D721Med (cell line): Measurements from ENCODE around the gene MVB12B.

ENCODE experiments used
- DNase-seq: peaks from one replicate; pipeline ENCODE4 v3.0.0; 2011; ENCODE audit warnings: low spot score; ENCODE audit not compliant: insufficient read length
- FAIRE-seq: peaks from 2 replicates; lab custom pipeline; 2011; peaks lifted over from hg19 to GRCh38; lab: Jason Lieb, UNC
- TF ChIP-seq, protein P1 (sequence below): IDR thresholded peaks from 2 replicates; pipeline ENCODE4 v1.5.1; 2012; ENCODE audit warnings: mild to moderate bottlenecking, control low read depth; ENCODE audit not compliant: insufficient read depth; ENCODE audit errors: missing control alignments

The MVB12B gene

DNA sequence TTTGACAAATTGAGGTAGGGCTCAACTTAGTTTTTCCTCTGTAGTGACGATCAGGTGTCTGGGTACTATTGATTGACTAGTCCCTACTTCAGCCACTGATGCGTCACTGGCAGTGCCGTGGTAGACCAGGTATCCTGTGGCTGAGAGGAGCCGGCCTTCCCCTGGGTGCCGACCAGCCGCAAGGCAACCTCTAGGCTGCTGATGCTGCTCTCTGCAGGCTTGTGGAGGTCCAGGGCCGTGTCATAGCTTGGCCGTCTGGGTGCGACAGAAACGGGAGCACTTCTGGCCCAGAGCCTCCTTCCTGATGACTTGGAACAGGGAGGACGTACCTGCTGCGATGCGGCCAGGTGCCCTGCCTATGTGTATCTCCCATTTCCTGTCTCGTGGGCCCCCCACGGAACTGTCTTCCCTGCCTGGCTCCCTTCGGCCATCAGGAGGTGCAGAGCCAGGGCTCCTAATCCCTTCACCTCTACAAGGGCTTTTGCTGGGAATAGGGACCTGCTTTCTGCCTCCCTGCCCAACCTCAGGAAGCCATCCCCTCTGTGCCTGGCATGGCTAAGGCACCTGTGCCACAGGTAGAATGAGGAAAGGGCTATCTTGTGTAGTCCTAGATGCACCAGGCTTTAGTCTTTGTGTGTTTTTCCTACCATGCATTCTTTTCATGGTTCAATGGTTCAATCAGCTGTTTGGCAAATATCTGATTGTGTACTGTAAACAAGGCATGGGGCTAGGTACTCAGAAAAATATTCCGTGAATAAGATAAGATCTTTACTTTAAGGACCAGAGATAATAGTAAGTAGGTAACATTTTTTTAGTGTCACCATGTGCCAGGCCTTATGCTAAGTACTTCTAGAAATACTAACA lies 44.6 kb downstream of the MVB12B start:
- DNase-seq (no peak), FAIRE-seq (no peak)
- TF ChIP-seq, protein P1, sequence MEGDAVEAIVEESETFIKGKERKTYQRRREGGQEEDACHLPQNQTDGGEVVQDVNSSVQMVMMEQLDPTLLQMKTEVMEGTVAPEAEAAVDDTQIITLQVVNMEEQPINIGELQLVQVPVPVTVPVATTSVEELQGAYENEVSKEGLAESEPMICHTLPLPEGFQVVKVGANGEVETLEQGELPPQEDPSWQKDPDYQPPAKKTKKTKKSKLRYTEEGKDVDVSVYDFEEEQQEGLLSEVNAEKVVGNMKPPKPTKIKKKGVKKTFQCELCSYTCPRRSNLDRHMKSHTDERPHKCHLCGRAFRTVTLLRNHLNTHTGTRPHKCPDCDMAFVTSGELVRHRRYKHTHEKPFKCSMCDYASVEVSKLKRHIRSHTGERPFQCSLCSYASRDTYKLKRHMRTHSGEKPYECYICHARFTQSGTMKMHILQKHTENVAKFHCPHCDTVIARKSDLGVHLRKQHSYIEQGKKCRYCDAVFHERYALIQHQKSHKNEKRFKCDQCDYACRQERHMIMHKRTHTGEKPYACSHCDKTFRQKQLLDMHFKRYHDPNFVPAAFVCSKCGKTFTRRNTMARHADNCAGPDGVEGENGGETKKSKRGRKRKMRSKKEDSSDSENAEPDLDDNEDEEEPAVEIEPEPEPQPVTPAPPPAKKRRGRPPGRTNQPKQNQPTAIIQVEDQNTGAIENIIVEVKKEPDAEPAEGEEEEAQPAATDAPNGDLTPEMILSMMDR, result no peak

DNA sequence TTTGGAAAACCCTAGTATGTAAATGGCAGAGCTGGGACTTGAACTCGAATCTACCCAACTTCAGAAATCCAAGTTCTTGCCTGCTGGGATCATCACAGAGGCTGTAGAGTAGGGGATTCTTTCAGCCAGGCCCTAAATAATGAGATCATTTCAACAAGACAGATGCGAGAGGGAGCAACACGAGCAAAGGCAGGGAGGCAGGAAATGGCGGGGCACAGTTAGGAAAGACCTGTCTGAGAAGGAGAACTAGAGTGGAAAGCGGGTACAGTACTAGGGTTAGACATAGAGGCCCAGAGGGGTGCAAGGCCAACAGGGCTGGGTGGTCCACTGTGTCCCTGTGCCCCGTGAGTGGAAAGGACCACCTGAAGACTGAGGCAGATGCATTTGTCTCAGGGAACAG lies 46.1 kb downstream of the MVB12B start:
- TF ChIP-seq, protein P1, result no peak
- DNase-seq (no peak), FAIRE-seq (no peak)

DNA sequence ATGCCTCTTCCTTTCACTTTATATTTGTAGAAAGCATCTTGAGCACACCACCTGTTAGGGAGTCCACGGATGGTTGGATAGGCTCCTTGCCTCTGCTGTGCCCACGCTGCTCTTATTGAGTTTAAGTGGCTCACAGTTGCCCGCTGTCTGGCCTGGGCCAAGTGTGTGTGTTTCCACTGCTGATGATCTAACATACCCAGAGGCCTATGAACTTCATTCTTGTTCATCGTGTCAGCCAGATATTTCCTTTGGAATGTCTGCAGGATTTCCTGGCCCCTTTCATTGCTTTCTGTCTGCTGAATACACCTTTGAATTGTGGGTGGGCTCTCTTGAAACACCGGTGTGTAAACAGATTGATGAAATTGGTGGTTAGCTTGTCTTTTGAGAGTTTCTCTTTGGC lies 46.6 kb downstream of the MVB12B start:
- FAIRE-seq, result no peak
- DNase-seq, result no peak
- TF ChIP-seq, protein P1, result no peak

DNA sequence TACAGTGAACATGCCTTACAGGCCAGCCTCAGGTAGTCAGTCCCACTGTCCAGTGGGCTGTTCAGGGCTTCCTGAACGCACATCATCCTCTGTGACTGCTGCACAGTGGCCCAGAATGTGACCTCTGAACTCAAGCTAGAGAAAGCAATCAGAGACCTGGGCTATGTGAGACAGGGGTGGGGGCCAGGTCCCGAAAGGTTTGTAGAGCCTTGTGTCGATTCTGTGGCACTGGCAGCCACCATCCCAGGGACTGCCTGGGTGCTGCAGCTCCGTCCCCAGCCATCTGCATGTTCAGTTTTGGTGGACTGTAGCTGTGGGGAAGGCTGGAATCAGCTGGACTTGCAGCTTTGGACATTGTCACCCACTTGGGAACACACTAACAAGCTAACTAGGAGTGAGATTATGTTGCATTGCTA lies 47.7 kb downstream of the MVB12B start:
- DNase-seq, result no peak
- TF ChIP-seq, protein P1, result no peak
- FAIRE-seq, result no peak

DNA sequence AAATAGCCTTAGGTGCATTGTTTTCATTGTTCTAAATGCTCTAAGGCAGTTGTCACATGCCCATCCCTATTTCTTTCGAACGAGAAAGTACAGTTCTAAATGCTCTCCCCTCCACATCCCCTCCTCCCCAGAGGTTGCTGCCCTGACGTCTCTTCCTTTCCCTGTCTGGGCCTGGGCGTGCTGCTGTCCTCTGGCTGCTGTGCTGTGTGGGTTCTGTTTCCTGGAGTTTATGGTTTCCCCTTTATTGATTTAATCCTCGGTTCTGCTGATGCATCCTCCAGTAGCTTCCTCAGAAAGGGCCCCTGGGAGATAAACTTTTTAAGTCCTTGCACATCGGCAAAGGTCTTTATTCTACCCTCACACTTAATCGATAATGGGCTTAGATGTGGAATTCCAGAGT lies 48.8 kb downstream of the MVB12B start:
- no peak for FAIRE-seq
- TF ChIP-seq, protein P1, result no peak
- DNase-seq, result no peak

DNA sequence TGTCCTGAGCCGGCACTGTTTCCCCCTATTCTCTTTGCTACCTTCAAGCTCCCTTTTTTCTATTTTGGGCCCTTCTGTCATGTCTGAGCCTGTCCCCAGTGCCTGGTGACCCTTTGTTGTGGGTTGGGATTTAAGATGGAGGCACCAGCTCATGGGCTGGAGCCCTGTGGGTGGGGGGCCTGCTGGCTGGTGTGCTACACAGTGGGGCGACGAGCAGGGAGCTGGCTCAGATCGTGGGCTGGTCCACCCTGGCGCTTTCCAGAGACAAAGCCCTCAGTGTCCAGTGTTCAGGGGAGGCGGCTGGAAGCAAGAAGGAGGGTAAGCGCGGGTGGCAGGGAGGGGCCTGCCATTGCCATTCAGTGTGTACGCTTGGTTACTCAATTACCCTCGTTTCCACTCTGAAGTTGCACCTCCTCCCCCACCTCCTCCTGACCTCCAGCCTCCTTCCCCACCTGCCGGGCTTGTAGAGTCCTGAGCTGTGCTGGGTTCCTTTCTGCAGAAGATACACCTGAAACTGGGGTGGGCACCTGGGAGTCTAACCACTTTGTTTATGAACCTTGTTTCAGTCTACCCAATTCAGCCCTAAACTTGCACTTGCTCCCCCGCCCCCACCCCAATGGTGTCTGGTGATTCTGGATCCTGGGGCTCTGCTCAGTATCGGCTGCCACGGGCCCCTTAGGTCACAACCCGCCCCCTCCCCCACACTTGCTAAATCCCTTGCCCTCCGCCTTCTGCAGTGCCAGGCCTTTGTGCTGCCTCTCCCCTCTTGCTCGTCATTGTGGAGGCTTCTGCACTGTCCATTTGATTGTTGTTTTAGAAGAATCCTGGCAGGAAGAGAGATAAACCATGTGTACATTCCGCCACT lies 49.9 kb downstream of the MVB12B start:
- TF ChIP-seq, protein P1, result no peak
- FAIRE-seq (no peak), DNase-seq (no peak)
